GM18498 (cell line): ENCODE results near the gene MBLAC1.

Source experiments
- ATAC-seq: cut with Tn5 transposase; IDR thresholded peaks from one replicate; pipeline ENCODE4 v1.9.1; 2021; ENCODE audit warnings: mild to moderate bottlenecking, moderate library complexity; ENCODE audit not compliant: unreplicated experiment

Gene MBLAC1

DNA sequence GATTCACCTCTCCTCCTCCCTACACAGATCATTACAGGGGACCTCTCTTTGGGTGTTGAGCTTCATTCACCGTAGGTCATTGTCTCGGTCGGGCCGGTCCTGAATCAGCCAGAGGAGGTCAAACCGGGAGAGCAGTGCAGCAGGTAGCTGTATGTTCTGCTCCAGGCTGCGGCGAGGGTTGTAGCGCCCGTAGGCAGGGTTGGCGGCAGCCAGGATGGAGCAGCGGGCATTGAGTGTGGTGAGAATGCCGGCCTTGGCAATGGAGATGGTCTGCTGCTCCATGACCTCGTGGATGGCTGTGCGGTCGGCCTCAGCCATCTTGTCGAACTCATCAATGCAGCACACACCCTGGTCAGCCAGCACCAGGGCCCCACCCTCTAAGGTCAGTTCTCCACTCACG, 31.1 kb upstream of the MBLAC1 start:
- no peak for ATAC-seq

DNA sequence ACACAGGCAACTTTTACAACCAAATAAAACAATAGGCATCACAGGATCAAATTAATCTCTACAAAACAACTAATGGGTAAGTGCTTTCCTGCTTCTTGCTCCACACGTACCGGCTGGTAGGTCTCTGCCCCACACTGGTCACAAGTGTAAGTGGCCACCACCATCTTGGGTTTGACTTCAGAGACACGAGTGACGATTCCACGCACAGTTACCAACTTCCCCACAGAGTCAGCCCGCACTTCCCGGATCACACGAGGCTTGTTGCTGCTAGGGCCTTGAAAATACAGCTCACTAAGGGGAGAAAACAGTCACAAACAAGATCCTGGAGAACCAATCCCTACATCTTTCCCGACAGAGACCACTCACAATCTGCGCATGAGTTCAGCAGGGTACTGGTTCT, 27.9 kb upstream of the MBLAC1 start:
- no peak for ATAC-seq

DNA sequence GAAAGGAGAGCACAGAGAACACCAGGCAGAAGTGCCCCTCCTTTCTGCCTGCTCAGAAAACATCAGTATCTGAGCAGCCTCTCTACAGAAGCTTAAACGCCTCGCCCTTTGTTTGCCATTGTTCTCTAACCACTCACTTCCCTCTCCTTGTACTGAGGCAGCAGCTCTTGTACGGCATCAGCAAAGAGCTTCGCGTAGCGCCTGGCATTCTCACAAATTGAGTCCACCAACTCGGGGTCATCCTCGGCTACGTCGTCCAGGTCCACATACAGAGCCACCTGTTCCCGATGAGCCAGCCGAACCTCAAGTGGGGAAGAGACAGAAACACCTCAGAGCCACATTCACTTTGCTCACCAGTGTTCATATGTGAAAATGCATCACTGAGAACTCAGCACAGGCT, 27.3 kb upstream of the MBLAC1 start:
- ATAC-seq, result no peak

DNA sequence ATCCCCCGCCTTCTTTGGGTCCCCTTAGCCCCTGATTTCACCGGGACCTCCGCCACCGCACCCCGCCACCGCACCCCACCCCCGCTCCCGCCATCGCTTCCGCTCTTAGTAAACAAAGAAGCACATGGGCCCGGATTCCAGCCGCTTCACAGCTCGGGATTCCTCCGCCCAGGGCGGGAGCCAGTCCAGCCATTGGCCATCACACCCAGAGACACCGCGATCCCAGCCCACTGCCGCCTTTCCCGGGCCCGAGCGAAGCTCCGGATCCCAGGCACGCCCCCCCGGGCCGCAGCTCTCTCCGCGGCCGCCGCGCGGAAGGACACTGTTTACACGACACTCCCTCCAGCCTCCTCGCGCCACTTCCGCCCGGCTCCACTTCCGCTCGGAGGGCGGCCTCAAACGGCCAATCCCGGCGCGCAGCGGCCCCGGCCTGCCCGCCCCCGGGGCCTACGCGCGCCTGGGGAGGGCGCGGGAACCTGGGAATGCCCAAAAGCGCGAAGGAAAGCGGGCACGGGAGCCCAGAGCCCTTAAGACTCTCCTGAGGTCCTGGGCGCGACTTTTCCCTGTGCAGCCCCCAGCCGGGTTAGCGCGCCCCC, 26.2 kb upstream of the MBLAC1 start:
- peak; percentile 69 for ATAC-seq

DNA sequence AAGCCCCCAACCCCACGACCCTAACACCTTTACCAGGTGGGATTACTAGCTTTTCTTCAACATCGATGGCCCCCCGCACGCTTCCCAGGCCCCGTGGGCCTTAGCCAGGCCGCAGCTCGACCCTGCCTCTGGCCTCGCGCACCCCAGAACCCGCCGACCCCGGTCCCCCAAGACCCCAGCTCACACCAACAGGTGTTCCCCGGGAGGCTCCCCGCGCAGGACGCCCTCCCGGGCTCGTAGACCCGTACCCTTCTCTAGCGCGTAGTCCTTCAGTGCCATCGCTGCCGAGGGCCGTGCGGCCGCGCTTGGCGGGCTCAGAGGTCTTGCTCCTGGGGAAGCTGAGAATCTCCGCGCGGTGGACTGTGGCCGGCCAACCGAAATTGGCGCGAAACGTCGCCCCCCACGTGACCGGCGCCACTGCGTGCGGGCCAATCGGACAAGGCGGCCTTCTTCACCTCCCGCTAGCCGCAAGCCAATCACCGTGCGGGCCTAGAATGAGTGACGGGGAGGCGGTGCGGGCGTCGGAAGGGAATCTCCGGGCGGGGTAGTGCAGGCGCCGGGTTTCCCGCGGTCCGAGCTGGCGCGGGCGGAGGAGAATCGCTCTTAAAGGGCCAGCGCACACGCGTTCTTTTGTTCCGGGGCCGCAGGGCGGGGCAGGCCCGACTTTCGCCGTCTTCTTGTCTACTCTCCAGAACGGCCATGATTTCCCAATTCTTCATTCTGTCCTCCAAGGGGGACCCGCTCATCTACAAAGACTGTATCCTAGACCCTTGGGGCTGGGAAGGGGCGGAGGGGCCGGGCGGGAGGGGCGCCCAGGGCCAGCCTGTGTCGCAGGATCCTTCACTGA, 25.5 kb upstream of the MBLAC1 start, which contains the start of the genes AP4M1 and MCM7:
Gene AP4M1, plus strand, starts transcription at position 628 of the 847 bp plus-strand sequence. Its CDS starts 72 bp downstream, at position 700.
Gene MCM7, minus strand, starts transcription at position 382 of the 847 bp plus-strand sequence. Its CDS starts 103 bp downstream, at position 279.
- peak; percentile 85 for ATAC-seq

DNA sequence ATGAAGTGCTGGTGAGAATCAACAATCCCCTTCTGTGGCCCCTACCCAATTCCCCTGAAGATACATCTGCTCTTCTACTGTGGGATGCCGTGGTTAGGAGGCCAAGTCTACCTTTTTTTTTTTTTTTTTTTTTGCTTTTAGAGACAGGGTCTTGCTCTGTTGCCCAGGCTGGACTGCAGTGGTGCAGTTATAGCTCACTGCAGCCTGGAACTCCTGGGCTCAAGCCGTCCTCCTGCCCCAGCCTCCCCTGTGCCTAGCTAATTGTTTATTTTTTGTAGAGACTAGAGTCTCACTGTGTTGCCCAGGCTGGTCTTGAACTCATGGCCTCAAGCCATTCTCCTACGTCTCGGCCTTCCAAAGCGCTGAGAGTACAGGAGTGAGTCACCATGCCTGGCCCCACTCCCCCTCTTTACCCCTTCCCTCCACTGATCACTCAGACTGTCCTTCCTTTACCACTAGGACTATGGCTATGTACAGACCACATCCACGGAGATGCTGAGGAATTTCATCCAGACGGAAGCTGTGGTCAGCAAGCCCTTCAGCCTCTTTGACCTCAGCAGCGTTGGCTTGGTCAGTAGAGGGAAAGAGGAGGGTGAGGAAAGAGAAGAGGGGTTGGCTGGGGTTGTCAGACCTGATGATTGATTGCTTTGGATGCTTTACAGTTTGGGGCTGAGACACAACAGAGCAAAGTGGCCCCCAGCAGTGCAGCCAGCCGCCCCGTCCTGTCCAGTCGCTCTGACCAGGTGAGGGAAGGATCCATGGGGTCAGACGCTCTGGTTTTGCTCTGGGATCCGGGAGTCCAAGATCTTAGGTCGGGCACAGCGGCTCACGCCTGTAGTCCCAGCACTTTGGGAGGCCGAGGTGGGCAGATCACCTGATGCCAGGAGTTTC, 23.6 kb upstream of the MBLAC1 start:
- ATAC-seq, result no peak

DNA sequence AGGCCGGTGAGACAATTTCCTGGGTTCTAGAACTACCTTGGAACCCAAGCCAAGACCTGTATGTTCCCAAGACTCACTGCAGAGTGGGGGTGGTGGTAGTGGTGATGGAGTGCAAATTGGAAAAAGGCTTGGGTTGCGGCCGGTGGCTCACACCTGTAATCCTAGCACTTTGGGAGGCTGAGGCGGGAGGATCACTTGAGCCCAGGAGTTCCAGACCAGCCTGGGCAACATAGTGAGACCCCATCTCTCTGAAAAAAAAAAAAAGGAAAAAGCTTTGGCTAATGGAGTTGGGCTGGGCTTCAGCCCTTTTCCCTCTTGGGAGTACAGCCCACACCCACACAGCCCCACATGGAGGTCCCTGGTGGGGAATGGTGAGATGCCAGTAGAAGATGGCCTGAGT, 21.2 kb upstream of the MBLAC1 start:
- ATAC-seq, result no peak

DNA sequence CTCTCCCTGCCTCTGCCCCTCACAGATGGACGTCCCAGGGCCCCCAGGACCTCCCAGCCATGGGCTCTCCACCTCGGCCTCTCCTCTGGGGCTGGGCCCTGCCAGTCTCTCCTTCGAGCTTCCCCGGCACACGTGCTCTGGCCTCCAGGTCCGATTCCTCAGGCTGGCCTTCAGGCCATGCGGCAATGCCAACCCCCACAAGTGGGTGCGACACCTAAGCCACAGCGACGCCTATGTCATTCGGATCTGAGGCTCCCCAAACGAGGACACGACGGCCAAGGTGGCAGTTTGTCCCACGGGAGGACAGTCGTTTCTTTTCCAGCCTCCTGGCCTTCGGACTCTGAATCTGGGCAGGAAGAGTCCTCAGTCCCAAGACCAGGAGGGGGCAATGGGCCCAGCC, 20.1 kb upstream of the MBLAC1 start:
- no peak for ATAC-seq

DNA sequence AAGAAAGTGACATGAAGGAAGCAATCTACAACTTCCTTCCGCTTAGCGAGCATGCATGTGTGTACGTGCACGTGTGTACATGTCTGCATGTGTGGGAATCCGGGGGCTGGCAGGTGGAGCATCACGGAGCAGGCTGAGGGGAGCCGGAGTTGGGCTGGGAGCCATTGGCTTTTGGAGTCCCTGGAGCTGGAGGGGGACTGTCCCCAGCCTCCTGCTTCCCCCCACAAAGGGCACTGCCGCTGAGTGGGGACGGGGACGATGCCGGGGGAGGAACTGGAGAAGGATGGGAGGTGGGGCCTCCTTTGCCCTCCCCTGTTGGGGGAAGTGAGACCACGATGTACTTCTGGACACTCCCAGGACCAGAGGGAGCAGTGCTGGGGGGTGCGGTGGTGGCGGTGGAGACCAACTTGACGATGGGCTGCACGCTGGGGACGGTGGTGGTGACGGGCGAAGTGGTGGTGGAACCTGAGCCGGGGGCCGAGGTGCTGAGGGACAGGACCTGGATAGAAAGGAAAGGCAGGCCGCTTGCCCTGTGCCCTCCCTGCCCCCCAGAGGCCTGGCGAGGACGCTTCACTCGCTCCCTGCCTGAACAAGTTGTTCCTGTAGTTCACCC, 19.5 kb upstream of the MBLAC1 start:
- no peak for ATAC-seq

DNA sequence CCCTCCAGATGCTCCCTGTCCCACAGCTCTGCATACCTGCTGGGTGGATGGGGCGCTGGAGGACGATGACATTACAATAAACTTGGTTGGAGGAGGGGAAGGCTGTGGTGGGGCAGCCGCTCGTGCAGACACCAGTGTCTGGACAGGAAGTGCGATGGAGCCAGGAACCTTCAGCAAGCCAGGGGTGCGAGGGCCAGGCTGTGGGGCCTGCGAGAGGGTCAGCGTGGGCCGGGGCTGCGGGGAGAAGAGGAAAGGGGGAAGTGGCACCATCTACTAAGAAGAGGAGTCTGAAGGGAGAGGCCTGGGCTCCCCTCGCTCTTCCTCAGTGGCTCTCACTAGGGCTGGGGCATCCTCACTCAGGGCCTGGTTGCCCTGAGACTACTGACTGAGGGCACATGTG, 18.9 kb upstream of the MBLAC1 start:
- no peak for ATAC-seq

DNA sequence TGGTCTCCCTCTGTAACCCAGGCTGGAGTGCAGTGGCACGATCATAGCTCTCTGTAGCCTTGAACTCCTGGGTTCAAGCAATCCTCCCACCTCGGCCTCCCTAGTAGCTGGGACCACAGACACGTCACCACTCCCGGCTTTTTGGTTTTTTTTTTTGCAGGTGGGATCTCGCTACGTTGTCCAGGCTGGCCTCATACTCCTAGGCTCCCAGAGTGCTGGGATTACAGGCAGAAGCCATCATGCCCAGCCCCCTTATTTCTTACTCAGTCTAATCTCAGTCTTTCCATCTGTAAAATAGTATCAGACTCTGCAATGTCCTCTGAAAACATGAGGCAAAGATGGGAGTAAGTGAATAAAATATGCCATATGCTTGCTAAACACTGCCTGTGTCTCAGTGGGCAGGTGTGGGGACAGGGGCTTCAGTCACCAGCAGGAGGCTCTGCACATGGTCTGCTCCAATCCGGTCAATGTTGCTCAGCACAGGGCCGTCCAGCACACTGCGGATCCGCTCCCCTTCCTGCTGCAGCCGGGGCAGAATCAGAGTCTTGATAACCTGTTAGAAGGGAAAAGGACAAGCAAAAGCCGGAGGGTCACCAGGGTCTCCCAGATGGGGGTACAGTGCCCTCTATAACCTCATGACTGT, 17.1 kb upstream of the MBLAC1 start:
- no peak for ATAC-seq

DNA sequence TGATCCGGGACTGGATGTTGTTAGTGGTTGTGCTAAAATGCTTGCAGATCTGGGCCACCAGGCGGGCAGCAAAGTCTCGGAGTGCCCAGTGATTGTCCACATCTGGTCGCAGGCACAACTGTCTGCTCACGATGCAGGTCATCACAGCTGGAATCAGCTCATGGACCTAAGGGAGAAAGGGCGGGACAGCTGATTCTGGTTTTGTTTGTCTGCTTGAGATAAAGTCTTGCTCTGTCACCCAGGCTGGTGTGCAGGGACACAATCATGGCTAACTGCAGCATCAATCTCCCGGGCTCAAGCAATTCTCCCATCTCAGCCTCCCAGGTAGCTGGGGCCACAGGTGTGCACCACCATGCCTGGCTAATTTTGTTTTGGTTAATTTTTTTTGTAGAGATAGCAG, 15.6 kb upstream of the MBLAC1 start:
- ATAC-seq, result no peak

DNA sequence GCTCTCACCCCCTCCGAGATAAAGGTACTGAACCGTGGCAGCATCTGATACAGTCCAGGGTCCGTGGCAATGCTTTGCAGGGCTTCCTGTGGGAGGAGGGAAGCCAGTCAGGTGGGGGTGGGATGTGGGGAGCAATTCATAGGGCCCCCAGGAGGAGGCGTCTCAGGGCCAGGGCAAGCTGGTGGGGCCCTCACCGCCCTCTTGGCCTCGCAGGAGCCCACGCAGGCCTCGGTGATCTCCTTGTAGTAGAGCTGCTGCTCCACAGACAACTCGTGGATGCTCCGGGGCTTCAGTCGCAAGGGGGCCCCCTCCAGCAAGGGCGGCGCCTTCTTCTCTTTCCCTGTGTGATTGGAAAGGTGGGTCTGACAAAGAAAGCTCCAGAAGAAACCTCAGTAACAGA, 14.9 kb upstream of the MBLAC1 start:
- ATAC-seq, result no peak

DNA sequence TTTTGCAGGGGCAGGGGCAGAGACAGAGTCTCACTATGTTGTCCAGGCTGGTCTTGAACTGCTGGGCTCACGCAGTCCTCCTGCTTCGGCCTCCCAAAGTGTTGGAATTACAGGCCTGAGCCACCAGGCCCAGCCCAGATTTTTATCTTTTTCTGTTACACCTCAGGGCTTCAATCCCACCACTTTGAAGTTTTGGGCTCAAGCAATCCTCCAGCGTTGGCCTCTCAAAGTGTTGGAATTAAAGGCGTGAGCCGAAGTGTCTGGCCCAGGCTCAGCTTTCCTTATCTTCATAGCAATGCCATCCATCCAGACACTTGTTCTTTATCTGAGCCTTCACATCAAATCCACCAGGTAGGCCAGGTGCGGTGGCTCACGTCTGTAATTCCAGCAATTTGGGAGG, 11.7 kb upstream of the MBLAC1 start:
- ATAC-seq, result no peak

DNA sequence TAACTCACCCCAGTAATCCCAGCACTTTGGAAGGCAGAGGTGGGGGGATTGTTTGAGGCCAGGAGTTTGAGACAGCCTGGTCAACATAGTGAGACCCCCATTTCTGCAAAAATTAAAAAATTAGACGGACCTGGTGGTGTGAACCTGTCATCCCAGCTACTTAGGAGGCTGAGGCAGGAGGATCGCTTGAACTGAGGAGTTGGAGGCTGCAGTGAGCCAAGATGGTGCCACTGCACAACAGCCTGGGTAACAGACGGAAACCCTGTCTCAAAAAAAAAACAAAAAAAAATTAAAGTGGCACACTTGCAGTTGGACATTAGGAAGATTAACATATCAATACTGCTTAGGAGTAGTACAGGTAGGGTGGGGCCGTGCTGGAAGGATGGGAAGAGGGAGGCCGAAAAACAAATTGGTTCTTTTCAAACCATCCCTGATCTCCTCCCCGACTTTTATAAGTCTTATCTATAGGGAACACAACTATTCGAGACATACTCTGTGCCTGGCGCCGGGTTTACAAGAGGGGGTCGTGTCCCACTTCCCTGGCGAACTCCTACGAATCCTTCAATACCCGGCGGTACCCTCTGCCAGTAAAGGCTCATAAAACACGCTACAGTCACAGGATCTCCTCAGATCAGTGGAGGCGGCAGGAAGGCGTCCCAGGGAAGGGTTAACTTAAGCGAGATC, 8.2 kb upstream of the MBLAC1 start:
- ATAC-seq, result no peak

DNA sequence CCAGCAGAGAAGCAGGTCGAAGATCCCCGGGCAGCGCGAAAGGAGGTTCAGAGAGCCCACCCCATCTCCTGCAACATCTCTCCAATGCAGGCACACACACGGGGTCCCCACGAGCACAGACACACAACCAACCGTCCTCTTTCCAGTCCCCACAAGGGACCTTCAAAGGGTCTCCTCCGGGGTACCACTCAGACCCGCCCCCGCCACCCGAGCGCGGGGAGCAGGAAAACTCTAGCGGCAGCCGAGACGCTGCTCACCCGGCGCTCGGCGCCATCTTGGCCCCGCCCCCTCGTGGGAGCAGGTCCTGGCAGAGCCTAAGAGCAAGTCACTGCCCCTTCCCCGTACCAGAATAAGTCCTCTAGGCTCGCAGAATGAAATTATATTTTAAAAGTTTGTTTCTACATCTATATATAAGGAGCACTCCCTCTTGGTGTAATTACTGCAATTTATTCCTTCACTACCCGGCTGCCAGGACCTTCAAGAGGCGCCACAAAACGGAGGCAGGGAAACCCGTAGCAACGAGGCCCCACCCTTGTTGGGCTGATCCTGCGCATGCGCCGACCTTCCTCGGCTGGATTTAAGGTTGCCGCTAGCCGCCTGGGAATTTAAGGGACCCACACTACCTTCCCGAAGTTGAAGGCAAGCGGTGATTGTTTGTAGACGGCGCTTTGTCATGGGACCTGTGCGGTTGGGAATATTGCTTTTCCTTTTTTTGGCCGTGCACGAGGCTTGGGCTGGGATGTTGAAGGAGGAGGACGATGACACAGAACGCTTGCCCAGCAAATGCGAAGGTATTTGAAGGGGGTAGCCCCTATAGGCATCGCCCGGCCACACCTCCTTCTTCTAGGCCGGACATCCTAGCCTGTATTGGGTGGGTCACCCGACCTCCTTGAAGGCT, 7.4 kb upstream of the MBLAC1 start, which contains the start of the genes CNPY4 and TAF6:
Gene CNPY4, plus strand, starts transcription at position 563 of the 898 bp plus-strand sequence. Its CDS starts 111 bp downstream, at position 674.
Gene TAF6, minus strand, starts transcription at position 287 of the 898 bp plus-strand sequence. CDS start 5,149 bp downstream, outside the sequence.
- ATAC-seq, result peak; percentile 72

DNA sequence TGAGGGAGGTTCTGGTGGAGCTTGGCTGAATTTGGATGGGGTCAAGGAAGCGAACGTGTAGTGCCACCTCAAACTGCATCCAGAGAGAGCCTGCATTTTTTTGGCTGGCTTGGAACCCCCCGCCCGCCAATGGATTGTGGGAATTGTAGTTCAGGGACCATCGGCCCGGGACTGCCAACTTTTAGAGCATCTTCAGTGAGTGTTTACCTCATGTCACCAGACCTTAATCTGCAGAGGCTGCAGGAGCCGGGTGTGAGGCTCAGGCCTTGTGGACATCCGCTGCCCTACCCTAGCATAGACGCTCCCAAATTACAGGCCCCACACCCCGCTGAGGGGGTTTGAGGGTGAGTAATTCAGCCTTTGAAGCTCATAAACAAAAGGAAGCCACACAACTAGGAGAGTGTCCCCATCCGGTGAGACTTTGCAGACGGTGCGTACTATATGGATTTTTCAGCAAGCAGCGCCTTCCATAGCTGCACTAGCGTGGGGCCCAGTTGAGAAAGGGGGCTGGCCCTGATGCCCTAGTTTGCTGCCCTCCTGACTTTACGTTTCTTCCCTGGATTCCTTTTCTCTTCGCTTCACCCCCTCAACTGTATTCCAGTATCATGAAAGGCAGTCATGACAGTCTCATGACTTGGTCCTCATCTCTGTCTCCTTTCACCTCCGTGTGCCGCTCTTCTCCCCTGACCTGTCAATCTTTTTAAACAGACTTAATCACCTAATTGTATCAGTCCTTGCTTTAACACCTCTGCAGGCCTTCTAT, 6.6 kb upstream of the MBLAC1 start:
- peak; percentile 27 for ATAC-seq

DNA sequence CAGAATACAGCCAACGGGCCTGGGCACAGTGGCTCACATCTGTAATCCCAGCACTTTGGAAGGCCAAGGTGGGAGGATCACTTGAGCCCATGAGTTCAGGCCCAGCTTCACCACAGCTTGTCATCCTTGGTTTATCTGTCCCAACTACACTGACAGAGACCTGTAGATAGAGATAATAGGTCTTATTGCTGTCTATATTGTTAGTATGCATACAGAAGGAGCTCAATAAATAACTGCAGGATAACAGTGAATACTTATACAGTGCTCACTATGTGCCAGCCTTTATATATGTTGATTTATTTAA, 6.1 kb upstream of the MBLAC1 start:
- ATAC-seq, result no peak
